HEK293 (cell line): Measurements from ENCODE around the gene XIRP2.
"Not testable (repeated sequence)": the region's sequence is repeated elsewhere in the genome, so short reads cannot be mapped to it uniquely, and the experiment has no call there.

Experiments
- CTCF ChIA-PET: fragments of 350-600 bp; formaldehyde crosslinking; extraction: SDS; loops from one replicate; lab custom pipeline; 2021; ENCODE audit warnings: antibody characterized with exemption; lab: Yijun Ruan, JAX
- POLR2A ChIA-PET: fragments of 300-600 bp; formaldehyde crosslinking; extraction: SDS; loops from one replicate; lab custom pipeline; 2020; ENCODE audit warnings: antibody characterized with exemption, inconsistent platforms; lab: Yijun Ruan, JAX
- H3K27ac ChIP-seq: fragments of 200-500 bp; sonication (Bioruptor generic); 2 replicates; pipeline ENCODE4 v1.5.1; 2014; ENCODE audit warnings: low read depth, low read length, control low read depth, inconsistent platforms; ENCODE audit errors: extremely low read depth
- H3K36me3 ChIP-seq, 2 experiments: fragments of 200-500 bp in 1 of 2; sonication (Bioruptor generic) in 1 of 2; 1 replicate in 1 of 2; 2 replicates in 1 of 2; pipeline ENCODE4 v1.5.1; 2014 to 2017; ENCODE audit warnings: inconsistent platforms in 2 of 2, low read length in 2 of 2; ENCODE audit not compliant: control insufficient read depth in 2 of 2, insufficient read depth in 1 of 2
- H3K4me1 ChIP-seq: fragments of 200-500 bp; sonication (Bioruptor generic); 2 replicates; pipeline ENCODE4 v1.5.1; 2014; ENCODE audit warnings: mild to moderate bottlenecking, low read length, inconsistent platforms; ENCODE audit not compliant: control insufficient read depth, insufficient read depth
- H3K4me3 ChIP-seq: 2 replicates; pipeline ENCODE4 v1.5.1; 2011; ENCODE audit warnings: low read depth, mild to moderate bottlenecking, control low read depth, low read length, moderate library complexity
- H3K9me3 ChIP-seq: fragments of 200-500 bp; sonication (Bioruptor generic); 2 replicates; pipeline ENCODE4 v1.5.1; 2014; ENCODE audit warnings: low read depth, low read length, inconsistent platforms; ENCODE audit not compliant: control insufficient read depth, insufficient read depth
- BCL6B ChIP-seq: fragments of 450-650 bp; formaldehyde crosslinking; IDR thresholded peaks from 2 replicates; pipeline ENCODE4 v1.5.1; 2017; ENCODE audit warnings: missing biosample characterization, missing genetic modification characterization
- ELK4 ChIP-seq: IDR thresholded peaks from 2 replicates; pipeline ENCODE4 v1.6.1; 2011; ENCODE audit warnings: mild to moderate bottlenecking, low read depth, low read length, borderline replicate concordance
- PRDM1 ChIP-seq: fragments of 450-650 bp; formaldehyde crosslinking; IDR thresholded peaks from 2 replicates; pipeline ENCODE4; 2016; ENCODE audit warnings: missing biosample characterization, missing genetic modification characterization
- PRDM10 ChIP-seq: fragments of 450-650 bp; formaldehyde crosslinking; IDR thresholded peaks from 2 replicates; pipeline ENCODE4 v1.5.1; 2016; ENCODE audit warnings: missing biosample characterization, missing genetic modification characterization
- REST ChIP-seq: fragments of 450-650 bp; formaldehyde crosslinking; IDR thresholded peaks from 2 replicates; pipeline ENCODE4 v1.5.1; 2016; ENCODE audit warnings: missing biosample characterization, missing genetic modification characterization
- SP3 ChIP-seq: fragments of 450-650 bp; formaldehyde crosslinking; IDR thresholded peaks from 2 replicates; pipeline ENCODE4 v1.5.1; 2016; ENCODE audit warnings: missing biosample characterization, missing genetic modification characterization
- ZBTB48 ChIP-seq: fragments of 450-650 bp; formaldehyde crosslinking; IDR thresholded peaks from 2 replicates; pipeline ENCODE4 v1.5.1; 2016; ENCODE audit warnings: missing biosample characterization, missing genetic modification characterization
- ZBTB49 ChIP-seq: fragments of 450-650 bp; formaldehyde crosslinking; IDR thresholded peaks from 2 replicates; pipeline ENCODE4 v1.5.1; 2016; ENCODE audit warnings: missing biosample characterization, missing genetic modification characterization, low read depth
- ZBTB7A ChIP-seq: fragments of 450-650 bp; formaldehyde crosslinking; IDR thresholded peaks from 2 replicates; pipeline ENCODE4 v1.5.1; 2016; ENCODE audit warnings: low read depth, missing biosample characterization, missing genetic modification characterization
- ZBTB8A ChIP-seq: fragments of 450-650 bp; formaldehyde crosslinking; IDR thresholded peaks from 2 replicates; pipeline ENCODE4 v1.5.1; 2016; ENCODE audit warnings: missing biosample characterization, missing genetic modification characterization
- ZNF24 ChIP-seq: fragments of 450-650 bp; formaldehyde crosslinking; IDR thresholded peaks from 2 replicates; pipeline ENCODE4 v1.5.1; 2016; ENCODE audit warnings: missing biosample characterization, missing genetic modification characterization
- ZNF302 ChIP-seq: fragments of 450-650 bp; formaldehyde crosslinking; IDR thresholded peaks from 2 replicates; pipeline ENCODE4 v1.5.1; 2016; ENCODE audit warnings: missing biosample characterization, missing genetic modification characterization, low read depth
- ZNF37A ChIP-seq: fragments of 450-650 bp; IDR thresholded peaks from 2 replicates; pipeline ENCODE4 v1.5.1; 2018; ENCODE audit warnings: missing biosample characterization, missing genetic modification characterization
- ZNF501 ChIP-seq: fragments of 450-650 bp; formaldehyde crosslinking; IDR thresholded peaks from 2 replicates; pipeline ENCODE4 v1.5.1; 2016; ENCODE audit warnings: missing biosample characterization, missing genetic modification characterization
- ZNF677 ChIP-seq: fragments of 450-650 bp; IDR thresholded peaks from 2 replicates; pipeline ENCODE4 v1.5.0; 2018; ENCODE audit warnings: missing biosample characterization, mild to moderate bottlenecking, missing genetic modification characterization, moderate library complexity
- ZNF701 ChIP-seq: fragments of 450-650 bp; formaldehyde crosslinking; IDR thresholded peaks from 2 replicates; pipeline ENCODE4 v1.5.1; 2016; ENCODE audit warnings: missing biosample characterization, missing genetic modification characterization
- ZNF768 ChIP-seq: fragments of 450-650 bp; formaldehyde crosslinking; IDR thresholded peaks from 2 replicates; pipeline ENCODE4 v1.5.1; 2018; ENCODE audit warnings: missing biosample characterization, mild to moderate bottlenecking, missing genetic modification characterization
- ZNF837 ChIP-seq: fragments of 450-650 bp; formaldehyde crosslinking; IDR thresholded peaks from 2 replicates; pipeline ENCODE4 v1.5.1; 2016; ENCODE audit warnings: missing biosample characterization, missing genetic modification characterization
- ZNF843 ChIP-seq: fragments of 450-650 bp; formaldehyde crosslinking; IDR thresholded peaks from 2 replicates; pipeline ENCODE4 v1.5.1; 2016; ENCODE audit warnings: missing biosample characterization, missing genetic modification characterization

XIRP2 gene

GRCh38 chr2:167104691-167105090, 216.4 kb downstream of the XIRP2 start:
- no peaks in the 10 kb centered on the region for H3K4me1 ChIP-seq
- H3K9me3 ChIP-seq = no peaks in the 10 kb centered on the region
- H3K27ac ChIP-seq = no peak overlapping the region
- no peak overlapping the region for H3K4me3 ChIP-seq
- TF ChIP-seq ELK4 = no peak
- POLR2A ChIA-PET = no interaction called here
- CTCF ChIA-PET = interaction anchor here (1.1 kb wide), 1 partner anchor 107 kb away, joined by 4 read pairs; no protein-coding TSS in a partner anchor
- no peaks in the 10 kb centered on the region for H3K36me3 ChIP-seq

- POLR2A ChIA-PET, H3K4me1 ChIP-seq, H3K4me3 ChIP-seq, H3K36me3 ChIP-seq, H3K9me3 ChIP-seq, H3K27ac ChIP-seq: not testable (repeated sequence)
- CTCF ChIA-PET = interaction anchor here (1.3 kb wide), 1 partner anchor 13 kb away, joined by 4 read pairs; no protein-coding TSS in a partner anchor
These were observed 221.4 kb downstream of the XIRP2 start for GRCh38 chr2:167109682-167110081.

- no peak overlapping the region for H3K4me3 ChIP-seq
These were observed 222.1 kb downstream of the XIRP2 start for GRCh38 chr2:167110345-167110744.

More at GRCh38 chr2:167110345-167110744, 222.1 kb downstream of the XIRP2 start:
- POLR2A ChIA-PET = no interaction called here
- no peaks in the 10 kb centered on the region for H3K9me3 ChIP-seq
- H3K27ac ChIP-seq = no peak overlapping the region
- H3K36me3 ChIP-seq = no peaks in the 10 kb centered on the region
- no peaks in the 10 kb centered on the region for H3K4me1 ChIP-seq
- TF ChIP-seq ZBTB8A (tag by site-specific recombination) (no peak), BCL6B (no peak), ZNF302 (tag by site-specific recombination) (no peak), REST (tag by site-specific recombination) (no peak), ZNF837 (tag by site-specific recombination) (no peak), ZNF37A (tag by site-specific recombination) (no peak), PRDM1 (tag by site-specific recombination) (no peak), SP3 (tag by site-specific recombination) (no peak), ZNF701 (tag by site-specific recombination) (no peak), ZBTB7A (tag by site-specific recombination) (no peak), ZBTB48 (no peak), ZNF501 (no peak), ZNF24 (tag by site-specific recombination) (no peak), ZNF843 (tag by site-specific recombination) (no peak), ZBTB49 (tag by site-specific recombination) (no peak), PRDM10 (no peak), ZNF768 (no peak), ZNF677 (tag by site-specific recombination) (no peak)
- CTCF ChIA-PET = interaction anchor here (0.6 to 1.3 kb wide), 2 partner anchors 13 to 14 kb away, joined by 3 to 4 read pairs; no protein-coding TSS in a partner anchor
